HG02973 (cell line): ENCODE data around the gene SIRPB2.

Experiments used
- ATAC-seq: cut with Tn5 transposase; IDR thresholded peaks from one replicate; pipeline ENCODE4 v1.9.1; 2021; ENCODE audit warnings: moderate library complexity; ENCODE audit not compliant: unreplicated experiment

SIRPB2 gene

DNA sequence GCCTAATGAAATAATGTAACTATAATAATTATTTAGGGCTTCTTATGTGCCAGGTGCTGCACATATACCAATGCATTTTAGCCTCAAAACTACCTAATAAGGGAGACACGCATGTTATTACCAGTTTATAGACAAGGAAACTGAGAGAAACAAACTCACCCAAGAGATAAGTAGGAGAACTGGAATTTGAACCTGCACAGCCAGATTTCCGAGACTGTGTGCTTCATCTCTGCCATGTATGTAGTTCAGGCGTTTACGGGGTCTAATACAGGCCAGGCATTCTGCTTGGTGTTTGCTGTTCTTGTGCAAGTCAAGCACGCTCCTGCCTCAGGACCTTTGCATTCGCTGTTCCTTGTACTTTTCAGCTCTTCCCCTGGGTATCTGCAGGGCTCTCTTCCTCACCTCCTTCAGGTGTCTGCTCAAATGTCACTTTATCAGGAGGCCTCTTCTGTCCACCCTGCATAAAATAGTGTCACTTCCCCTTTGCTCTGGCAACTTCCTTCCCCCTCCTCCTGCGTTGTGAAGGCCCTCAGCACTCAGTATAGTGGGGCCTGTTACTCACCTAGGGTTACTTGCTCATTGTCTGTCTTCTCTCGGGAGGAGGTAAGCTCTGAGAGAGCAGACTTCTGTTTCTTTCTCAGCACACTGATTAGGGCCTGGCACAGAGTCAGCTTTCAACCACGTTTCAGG is 18.5 kb downstream of the SIRPB2 start:
- ATAC-seq = no peak

DNA sequence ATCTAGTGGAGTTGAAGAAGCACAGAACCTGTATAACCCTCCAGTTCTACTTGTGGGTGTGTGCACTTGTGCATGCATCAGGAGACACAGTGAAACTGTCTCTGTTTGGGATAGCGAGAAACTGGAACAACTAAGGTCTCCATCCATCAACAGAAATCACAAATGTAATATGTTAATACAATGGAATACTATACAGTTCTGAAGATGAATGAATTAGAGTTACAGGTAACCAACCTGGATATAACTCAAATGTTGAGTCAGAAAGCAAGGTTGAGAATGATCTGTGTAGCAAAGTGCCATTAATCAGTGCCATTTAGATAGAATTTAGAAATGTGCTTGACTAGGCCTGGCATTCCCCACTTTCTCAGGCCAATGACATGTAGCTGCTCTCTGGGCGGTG is 20.0 kb downstream of the SIRPB2 start:
- no peak for ATAC-seq

DNA sequence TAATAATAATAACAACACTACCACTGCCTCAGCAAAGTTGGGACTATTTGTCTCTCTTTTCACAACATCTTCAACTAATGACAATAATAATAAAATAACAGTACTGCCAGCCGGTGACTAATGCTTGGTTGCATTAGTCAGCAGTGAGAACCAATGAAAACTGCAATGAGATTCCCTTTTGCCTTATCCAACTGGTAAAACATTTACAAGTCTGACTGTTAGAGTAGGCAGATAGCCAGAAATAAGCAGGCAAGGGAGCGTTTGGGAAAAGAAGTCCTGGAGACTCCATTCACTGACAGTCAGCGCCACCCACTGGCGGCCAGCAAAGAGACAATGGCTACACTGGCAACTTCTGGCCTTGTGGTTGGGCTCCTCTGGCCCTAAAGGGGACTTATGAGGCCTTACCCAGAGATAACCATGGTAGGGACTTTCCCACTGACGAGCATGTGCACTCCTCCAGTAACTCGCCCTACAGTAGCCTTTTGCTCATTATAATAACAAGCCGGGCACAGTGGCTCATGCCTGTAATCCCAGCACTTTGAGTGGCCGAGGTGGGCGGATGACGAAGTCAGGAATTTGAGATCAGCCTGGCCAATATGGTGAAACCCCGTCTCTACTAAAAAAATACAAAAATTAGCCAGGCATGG is 21.2 kb downstream of the SIRPB2 start:
- no peak for ATAC-seq

DNA sequence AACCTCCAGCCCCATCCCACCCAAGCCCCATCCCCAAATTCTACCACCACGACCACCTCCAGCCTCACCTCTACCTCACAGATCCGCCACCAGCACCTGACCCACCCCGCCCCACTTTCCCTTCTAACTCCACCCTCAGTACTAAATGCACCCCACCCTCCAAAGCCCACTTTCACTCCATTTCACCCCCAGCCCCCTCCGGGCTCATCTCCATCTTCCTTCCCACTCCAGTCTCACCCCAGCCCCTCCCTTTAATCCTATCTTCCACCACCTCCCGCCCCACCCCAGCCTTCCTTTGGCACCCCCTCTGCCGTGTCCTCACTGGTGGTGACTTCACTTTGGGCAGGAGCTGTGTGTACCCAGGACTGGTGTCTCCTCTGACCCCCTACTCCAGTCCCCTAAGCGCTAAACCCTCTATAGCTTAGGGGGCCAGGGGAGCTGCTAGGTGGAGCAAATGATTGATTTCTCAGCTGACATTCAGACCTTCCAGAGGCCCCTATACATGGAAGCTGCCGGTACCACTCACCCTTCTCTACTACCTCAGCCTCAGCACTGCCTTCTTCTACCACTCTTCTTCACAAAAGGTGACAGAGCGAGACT is 21.8 kb downstream of the SIRPB2 start:
- no peak for ATAC-seq

DNA sequence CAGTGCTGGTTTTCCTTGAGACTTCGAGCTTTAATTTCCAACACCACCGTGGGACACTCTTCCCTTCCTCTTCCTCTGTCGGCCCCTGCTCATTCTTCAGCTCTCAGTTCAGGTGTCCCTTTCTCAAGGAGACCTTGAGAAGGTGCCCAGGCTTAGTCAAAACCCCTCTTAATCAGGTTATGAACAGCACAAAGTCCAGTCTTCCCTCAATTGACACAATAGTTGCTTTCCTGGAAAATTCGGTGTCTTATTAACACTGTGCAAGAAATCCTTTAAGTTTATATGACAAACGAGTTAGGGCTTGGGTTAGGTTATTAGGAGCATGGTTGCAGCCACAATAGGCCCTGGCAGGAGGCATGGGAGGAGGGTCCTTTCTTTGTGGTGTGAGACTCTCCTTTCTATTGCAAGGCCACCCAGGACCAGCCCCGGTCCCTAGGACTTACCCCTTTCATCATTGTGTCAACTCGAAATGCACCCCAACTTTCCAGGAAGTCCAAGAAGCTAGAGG is 23.0 kb downstream of the SIRPB2 start:
- no peak for ATAC-seq

DNA sequence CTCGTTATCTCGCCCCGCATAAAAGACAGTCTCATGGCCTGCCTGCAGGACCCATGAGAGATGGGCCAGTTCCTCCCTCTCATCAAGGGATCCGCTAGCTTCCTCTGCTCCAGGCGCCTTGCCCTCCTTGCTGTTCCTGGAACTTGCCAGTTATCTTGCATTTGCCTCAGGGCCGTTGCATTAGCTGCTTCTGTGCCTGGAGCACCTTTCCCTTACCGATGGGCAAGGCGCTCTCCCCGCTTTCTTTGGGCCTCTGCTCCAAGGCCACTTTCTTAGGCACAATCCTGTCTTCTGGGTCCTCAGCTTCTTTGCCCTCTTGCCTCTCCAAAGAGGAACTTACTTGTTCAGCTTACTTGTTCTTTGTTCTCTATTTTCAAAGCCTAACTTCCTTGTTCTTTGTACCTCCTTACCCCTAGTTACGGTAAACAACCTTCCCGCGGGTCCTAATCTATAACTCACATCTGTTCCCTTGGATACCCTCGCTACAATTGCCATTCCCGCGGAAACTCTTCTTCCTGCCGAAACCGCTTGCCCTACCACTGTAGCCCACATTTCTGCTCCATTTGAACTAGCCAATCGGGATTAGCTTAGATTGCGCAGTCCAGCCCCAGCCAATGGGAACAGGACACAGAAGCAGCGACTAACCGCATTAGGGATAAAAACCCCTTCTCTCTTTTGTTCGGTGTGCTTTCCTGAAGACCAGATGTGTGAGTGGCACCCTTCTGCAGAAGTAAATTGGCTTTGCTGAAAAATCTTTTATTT is 23.7 kb downstream of the SIRPB2 start:
- no peak for ATAC-seq

DNA sequence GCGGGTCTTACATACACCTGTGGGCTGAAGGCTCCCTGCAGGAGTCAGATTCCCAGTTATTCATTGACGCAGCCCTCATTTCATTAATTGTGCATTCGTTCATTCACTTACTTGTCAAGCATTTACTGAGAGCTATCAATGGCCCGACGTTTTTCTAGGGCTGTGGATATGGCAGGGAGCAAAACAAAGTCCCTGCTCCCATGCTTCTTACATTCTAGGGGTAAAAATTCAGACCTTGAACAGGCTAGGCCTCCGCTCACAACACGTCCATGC is 24.2 kb downstream of the SIRPB2 start:
- ATAC-seq = no peak

DNA sequence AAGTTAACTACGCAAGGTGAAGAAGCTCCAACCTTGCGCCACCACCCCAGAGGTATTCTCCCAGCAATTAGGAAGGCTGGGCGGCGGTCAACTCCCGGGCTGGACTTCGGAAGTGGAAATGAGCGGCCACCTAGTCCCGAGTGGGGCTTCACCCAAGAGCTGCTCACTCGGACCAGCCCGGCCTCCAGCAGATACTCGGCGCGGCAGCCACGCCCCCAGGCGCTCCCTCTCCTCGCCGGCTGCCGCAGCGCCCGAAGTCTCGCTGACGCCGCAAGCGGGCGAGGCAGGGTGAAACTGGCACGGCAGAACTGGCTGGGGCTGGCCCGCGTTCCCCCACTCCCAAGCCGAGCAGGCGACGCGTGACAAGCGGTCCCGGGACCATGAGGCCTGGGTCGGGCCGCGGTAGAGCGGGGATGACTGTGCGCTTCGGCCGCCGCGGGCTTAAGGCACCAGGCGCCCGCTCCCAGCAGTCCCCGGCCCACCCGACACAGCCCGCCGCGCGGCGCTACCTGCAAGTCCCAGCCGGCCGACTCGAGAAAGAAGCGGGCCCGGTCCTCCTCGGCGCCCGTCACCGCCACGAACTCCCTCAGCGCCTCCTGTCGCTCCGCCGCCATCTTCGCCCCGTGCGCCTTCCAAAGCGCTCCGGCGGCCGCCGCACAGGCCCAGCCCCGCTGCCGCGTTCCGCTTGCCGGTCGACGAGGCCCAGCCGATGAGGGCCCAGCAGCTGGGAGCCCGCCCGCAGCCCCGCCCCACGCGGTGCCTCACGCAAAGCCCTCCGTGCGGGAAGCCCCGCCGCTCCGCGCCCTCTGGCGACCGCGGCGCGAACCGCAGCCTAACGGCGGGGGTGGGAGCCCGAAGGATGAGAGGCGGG is 24.8 kb downstream of the SIRPB2 start, which contains the start of gene NSFL1C:
Gene NSFL1C (minus strand): TSS at position 639 of the 871 bp plus-strand sequence. CDS start 25 bp downstream, at position 614.
- peak; percentile 87 for ATAC-seq

DNA sequence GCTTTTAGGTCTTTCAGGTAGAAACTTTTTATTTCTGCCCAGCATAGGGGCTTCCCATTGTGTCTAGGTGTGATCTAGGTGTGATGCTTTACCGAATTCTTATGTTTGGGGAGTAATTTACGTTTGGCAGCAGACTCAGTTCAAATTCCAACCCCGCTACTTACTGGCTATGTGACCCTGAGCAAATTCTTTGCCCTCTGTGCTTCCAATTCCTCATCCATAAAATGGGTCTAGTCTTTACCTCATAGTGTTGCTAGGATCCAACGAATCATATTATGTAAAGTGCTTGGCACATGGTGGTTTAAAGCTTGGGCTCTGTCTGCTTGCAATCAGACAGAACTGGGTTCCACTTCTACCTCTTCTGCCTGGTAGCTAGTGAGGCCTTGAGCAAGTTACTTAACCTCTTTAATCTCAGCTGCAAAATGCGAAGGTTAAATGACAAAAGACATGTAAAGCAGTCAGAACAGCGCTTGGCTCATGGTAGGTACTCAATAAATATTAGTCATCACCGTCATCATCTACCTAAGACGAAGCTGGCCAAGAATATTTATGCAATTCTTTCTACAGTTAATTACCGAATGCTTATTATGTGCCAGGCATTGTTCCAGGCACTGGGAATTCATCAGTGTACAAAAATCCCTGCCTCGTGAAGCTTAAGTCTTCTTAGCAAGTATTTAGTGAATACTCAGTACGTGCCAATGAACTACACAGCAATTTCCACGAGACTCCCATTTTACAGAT is 25.6 kb downstream of the SIRPB2 start:
- ATAC-seq = no peak

DNA sequence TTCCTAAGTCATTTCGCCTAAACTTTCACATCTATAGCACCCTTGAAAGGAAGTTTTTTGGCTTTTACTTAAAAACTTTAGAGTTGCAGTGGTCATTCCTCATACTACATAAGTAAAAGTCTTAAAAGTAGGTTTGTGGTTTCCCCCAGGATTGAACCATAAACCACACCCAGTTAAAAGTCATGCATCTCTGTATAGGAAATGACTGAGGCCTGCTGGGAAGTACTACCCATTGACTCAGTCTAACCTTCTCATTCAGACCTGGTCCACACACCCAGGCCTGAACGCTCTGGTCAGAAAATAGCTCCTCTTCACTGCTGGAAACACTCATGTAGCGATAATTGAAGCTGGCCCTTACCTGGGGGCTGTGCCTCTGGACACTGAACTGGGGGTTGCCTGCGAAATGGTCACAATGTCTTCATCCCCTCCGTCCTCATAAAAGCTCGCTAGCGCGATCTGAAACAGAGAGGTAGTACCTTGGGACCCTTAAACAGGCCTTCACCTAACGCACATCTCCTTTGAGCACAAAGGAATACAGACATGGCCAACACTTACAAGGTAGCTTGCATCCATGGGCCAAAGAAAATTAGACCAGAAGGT is 27.1 kb downstream of the SIRPB2 start:
- ATAC-seq = no peak

DNA sequence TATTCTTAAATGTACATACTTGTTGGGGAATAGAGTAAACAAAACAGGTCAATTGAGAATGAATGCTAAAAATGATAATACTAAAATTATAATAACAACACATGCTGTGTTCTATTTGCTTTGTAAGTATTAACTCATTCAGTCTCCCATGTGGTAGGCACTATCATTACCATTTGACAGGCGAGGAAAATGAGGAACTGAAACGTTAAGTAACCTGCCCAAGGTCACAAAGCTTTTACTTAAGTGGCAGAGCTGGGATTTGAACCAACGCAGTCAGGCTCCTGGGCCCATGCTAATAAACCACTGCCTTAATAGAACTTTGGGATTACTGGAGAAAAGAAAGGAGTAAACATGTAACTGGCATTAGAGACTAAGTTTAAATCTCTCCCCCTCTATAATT is 28.4 kb downstream of the SIRPB2 start:
- no peak for ATAC-seq

DNA sequence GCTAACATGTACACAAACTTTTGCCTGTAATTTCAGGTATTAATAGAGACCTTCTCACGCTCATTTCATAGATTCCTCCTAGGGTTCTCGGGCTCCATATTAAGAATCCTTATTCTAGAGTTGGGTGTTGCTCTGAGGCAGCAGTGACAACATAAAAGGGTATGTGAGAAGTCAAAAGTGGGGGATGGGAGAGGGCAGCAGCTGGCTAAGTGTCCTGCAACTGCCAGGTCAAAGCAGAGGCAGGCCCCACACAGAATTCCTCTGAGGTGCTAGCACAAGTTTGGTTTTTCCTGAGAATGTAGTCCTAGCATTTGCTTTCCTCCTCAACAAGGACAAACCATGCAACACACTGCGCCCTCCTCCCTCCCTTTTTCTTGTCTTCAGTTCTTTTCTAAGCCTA is 29.2 kb downstream of the SIRPB2 start:
- ATAC-seq = no peak

DNA sequence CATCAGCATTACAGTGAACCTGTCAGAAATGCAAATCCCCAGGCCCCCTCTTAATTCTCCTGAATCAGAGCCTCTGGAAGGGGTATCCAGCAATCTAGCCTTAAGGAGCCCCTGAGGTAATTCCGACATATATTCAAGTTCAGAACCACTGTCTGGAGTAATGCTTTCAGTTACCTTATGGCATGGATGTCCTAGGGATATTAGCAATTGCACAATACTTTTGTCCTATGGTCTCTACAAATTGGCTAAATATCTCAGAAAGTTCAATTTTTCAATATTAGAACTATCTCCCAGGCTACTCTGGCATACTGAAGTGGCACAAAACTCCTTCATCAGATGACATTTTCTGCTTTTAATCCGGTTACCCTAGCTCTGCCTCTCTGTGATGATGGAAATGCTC is 30.9 kb downstream of the SIRPB2 start:
- ATAC-seq = no peak

DNA sequence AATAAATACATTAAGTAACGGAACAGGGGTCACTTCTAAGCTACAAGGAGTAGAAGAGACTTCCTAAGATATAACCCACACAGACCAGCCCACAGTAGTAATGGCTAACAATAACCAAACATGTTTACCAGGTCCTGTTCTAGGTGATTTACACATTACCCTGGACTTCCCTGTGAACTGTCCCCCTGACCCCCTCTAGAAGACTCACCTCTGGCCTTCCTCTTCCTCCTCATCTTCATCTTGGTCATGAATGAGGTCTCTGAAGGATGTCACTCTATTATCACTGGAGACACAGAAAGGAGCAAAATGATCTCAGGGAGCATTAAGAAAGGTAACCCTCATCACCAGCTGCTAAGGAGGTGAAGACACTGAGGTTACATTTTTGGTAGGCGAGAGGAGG is 33.2 kb downstream of the SIRPB2 start:
- no peak for ATAC-seq

DNA sequence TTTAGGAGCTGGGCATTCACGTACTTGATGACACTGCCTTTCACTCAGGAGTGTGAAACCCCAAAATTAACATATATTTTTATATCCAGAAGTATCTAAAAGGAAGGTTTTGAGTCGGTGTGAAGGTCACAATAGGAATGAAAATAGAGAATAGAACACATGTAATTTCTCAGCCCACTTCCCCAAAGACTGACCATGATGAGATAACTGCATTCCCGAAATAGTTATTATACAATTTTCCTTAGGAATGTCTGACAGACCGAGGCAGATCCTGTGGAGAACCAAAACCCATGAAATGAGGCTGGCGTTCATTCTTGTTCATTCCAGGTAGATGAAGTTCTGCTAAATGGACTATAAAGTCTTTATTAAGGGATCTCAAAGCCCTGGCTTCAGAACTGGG is 34.9 kb downstream of the SIRPB2 start:
- ATAC-seq = no peak

DNA sequence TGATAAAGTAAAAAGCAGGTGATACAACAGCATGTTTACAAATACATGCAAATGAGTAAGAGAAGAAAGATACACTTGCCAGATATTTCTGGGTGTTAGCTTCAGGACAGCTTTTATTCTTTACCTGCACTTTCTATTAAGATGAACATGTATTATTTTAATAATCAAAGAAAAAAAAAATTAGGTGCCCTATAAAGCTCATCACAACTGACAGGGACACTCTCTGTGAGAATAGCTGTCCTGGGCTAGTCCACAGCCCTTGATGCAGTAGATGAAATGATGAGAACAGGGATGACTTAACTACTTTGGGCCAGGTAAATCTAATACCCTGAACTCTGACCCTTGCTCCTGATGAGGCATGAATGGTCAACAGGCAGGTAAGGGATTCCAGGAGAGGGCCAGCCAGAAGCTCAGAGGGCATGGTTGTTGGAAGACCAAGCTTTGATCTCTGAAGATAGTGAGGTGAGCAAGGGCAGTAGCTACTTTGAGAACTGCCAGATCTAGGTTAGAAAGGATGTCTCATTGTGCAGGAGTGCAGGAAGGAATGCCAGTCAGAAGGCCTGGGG is 40.2 kb downstream of the SIRPB2 start:
- no peak for ATAC-seq

DNA sequence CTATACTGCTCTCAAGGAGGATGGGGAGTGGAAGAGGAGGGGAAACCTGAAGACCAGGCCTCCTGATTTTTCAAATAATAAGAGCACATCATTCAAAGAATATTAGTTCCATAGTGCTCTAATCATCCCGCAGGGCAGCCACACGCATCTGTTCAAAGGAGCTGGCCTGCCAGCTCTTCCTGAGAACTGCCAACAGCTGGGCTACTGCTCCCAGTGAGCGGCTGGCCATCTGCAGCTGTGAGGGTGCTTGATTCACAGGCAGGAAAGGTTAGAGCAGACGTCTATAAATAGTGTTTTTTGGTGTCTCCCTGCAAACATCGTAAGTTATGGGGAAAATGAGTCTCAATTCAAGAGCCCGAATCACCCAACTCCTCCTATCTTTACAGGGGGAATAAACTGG is 41.9 kb downstream of the SIRPB2 start:
- no peak for ATAC-seq

DNA sequence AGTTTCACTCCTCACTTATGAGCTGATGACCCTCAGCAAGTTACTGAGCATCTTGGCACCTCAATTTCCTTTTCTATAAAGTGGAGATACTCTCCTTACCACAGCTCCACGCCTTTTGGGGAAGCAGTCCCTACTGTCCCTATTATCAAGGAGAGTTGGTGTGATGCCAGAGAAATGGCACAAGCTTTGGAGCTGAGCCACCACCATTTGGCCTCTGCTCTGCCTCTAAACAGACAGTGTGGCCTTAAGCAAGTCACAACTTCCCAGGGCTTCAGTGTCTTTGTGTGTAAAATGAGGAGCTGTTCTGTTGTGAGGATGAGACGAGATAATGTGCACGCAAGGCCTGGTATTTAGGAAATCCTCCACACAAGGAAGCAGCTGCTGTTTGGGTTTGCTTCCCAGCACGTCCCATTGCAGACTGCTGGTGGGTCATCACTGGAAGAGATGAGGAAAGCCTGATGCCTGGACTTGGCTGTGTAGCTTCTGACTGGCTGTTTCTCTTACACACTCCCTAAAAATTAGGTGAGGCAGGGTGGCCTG is 43.1 kb downstream of the SIRPB2 start:
- no peak for ATAC-seq

DNA sequence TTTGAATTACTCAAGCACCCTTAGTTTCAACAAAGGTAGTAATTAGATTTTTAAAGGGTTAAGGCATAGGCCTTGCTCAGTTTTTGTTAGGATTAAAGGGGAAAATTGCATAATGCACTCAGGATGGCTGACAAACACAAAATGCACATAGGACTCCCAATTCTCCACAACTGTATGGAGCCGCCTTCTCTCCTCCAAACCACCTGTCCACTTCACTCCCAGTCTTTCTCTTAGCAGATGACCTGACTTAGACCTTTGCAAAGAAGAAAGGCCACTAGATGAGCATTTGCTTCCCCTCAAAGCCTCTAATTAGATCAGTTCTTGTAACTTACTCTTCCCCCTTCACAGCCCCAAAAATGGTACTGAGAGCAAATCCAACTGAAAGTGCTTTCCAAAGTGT is 44.7 kb downstream of the SIRPB2 start:
- ATAC-seq = no peak
